HCT116 (cell line): ENCODE measurements around the gene TUBA4A. TPM values are rescaled to one million over a fixed set of nuclear protein-coding genes. Genes with fewer than 3 reads are reported as not detected.

ENCODE experiments used
- CBX3 ChIP-seq: IDR thresholded peaks from 2 replicates; pipeline ENCODE4 v1.6.1; 2012; ENCODE audit warnings: low read depth
- CEBPB ChIP-seq: IDR thresholded peaks from 2 replicates; pipeline ENCODE4 v1.6.1; 2012; ENCODE audit warnings: low read depth
- EGR1 ChIP-seq: IDR thresholded peaks from 2 replicates; pipeline ENCODE4 v1.6.1; 2012; ENCODE audit warnings: low read depth
- EZH2 ChIP-seq: fragments of 200-600 bp; sonication (generic); IDR thresholded peaks from 2 replicates; pipeline ENCODE4 v1.6.1; 2017; ENCODE audit warnings: antibody characterized with exemption, mixed run types
- FOSL1 ChIP-seq: IDR thresholded peaks from 2 replicates; pipeline ENCODE4 v1.6.1; 2012; ENCODE audit warnings: low read depth
- JUND ChIP-seq: IDR thresholded peaks from 2 replicates; pipeline ENCODE4 v1.6.1; 2012
- POLR2AphosphoS5 ChIP-seq: IDR thresholded peaks from 2 replicates; pipeline ENCODE4 v1.6.1; 2011; ENCODE audit warnings: mild to moderate bottlenecking, low read depth, low read length, moderate library complexity
- SIN3A ChIP-seq: IDR thresholded peaks from 2 replicates; pipeline ENCODE4 v1.6.1; 2012; ENCODE audit warnings: low read depth
- SRF ChIP-seq: IDR thresholded peaks from 2 replicates; pipeline ENCODE4 v1.6.1; 2012; ENCODE audit warnings: low read depth
- TCF7L2 ChIP-seq: IDR thresholded peaks from 2 replicates; pipeline ENCODE4 v1.7.0; 2011; ENCODE audit warnings: borderline replicate concordance, inconsistent platforms; ENCODE audit not compliant: insufficient read depth, insufficient read length; ENCODE audit errors: extremely low read depth
- total RNA-seq: library from RNA; stranded (reverse); gene quantifications from one replicate; pipeline ENCODE4 v1.2.1, GENCODE V29; 2021; ENCODE audit not compliant: unreplicated experiment
- TF ChIP-seq, protein P1 (sequence below): IDR thresholded peaks from 2 replicates; pipeline ENCODE4 v1.6.1; 2012; ENCODE audit warnings: low read depth
- TF ChIP-seq, protein P2 (sequence below): IDR thresholded peaks from 2 replicates; pipeline ENCODE4 v1.6.1; 2011; ENCODE audit warnings: mild to moderate bottlenecking, low read length, moderate library complexity; ENCODE audit not compliant: insufficient replicate concordance; ENCODE audit errors: extremely low read depth
- TF ChIP-seq, protein P3 (sequence below): IDR thresholded peaks from 2 replicates; pipeline ENCODE4 v1.6.1; 2012

Gene TUBA4A
- total RNA-seq, 1 experiment from 2014 or later, result 32.7 TPM

DNA sequence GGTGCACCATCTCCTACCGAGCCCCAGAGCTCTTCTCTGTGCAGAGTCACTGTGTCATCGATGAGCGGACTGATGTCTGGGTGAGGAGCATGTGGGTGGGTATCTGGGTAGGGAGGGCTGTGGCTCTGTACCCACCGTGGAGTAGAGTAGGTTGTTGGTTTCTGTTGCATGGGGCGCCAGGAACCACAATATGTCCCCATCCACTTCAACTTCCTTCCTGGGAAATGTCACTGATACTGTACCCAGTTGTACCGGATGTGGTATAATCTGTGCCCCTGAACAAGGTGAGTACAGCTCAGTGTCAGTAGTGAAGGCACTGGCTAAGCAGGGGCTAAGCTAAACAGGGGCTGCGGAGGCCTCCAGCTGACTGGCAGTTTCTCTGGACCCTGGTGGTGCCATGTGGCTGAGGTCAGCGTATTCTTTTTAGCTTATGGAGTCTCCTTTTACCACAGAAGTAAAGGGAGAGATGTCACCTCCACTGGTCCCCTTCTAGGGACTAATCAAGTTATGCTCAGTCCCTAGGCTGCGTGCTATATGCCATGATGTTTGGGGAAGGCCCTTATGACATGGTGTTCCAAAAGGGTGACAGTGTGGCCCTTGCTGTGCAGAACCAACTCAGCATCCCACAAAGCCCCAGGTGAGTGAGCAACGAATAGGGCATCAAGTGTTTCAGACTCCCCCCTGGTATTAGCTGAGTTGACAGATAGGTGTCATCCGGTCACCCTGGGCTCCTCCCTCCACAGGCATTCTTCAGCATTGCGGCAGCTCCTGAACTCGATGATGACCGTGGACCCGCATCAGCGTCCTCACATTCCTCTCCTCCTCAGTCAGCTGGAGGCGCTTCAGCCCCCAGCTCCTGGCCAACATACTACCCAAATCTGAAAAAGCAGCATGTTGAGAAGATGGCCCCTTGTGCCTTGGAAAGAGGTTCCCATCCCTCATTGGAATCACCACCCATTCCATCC lies 5.8 kb downstream of the TUBA4A start (continued):
- TF ChIP-seq, protein P1, sequence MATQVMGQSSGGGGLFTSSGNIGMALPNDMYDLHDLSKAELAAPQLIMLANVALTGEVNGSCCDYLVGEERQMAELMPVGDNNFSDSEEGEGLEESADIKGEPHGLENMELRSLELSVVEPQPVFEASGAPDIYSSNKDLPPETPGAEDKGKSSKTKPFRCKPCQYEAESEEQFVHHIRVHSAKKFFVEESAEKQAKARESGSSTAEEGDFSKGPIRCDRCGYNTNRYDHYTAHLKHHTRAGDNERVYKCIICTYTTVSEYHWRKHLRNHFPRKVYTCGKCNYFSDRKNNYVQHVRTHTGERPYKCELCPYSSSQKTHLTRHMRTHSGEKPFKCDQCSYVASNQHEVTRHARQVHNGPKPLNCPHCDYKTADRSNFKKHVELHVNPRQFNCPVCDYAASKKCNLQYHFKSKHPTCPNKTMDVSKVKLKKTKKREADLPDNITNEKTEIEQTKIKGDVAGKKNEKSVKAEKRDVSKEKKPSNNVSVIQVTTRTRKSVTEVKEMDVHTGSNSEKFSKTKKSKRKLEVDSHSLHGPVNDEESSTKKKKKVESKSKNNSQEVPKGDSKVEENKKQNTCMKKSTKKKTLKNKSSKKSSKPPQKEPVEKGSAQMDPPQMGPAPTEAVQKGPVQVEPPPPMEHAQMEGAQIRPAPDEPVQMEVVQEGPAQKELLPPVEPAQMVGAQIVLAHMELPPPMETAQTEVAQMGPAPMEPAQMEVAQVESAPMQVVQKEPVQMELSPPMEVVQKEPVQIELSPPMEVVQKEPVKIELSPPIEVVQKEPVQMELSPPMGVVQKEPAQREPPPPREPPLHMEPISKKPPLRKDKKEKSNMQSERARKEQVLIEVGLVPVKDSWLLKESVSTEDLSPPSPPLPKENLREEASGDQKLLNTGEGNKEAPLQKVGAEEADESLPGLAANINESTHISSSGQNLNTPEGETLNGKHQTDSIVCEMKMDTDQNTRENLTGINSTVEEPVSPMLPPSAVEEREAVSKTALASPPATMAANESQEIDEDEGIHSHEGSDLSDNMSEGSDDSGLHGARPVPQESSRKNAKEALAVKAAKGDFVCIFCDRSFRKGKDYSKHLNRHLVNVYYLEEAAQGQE, result no peak
- TF ChIP-seq TCF7L2 (no peak), EZH2 (no peak), CEBPB (no peak), JUND (no peak), SIN3A (no peak), EGR1 (no peak), POLR2AphosphoS5 (no peak), CBX3 (no peak), FOSL1 (no peak), SRF (no peak)
- TF ChIP-seq, protein P2, sequence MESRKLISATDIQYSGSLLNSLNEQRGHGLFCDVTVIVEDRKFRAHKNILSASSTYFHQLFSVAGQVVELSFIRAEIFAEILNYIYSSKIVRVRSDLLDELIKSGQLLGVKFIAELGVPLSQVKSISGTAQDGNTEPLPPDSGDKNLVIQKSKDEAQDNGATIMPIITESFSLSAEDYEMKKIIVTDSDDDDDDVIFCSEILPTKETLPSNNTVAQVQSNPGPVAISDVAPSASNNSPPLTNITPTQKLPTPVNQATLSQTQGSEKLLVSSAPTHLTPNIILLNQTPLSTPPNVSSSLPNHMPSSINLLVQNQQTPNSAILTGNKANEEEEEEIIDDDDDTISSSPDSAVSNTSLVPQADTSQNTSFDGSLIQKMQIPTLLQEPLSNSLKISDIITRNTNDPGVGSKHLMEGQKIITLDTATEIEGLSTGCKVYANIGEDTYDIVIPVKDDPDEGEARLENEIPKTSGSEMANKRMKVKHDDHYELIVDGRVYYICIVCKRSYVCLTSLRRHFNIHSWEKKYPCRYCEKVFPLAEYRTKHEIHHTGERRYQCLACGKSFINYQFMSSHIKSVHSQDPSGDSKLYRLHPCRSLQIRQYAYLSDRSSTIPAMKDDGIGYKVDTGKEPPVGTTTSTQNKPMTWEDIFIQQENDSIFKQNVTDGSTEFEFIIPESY, result no peak
- TF ChIP-seq, protein P3, sequence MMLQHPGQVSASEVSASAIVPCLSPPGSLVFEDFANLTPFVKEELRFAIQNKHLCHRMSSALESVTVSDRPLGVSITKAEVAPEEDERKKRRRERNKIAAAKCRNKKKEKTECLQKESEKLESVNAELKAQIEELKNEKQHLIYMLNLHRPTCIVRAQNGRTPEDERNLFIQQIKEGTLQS, result no peak
